ENCODE measurements around the gene TNNC1. TPM values are rescaled to one million over a fixed set of nuclear protein-coding genes. Genes with fewer than 3 reads are reported as not detected.

Gene TNNC1
- total RNA-seq, 1 experiment from 2014 or later, result 5.6 TPM

- no peaks in the 10 kb centered on the region for H3K36me3 Mint-ChIP-seq
- H3K4me1 Mint-ChIP-seq, result peaks cover 4% of the 10 kb centered on the region; the same call in 1 of the 2 replicates
- H3K4me3 Mint-ChIP-seq, result no peak overlapping the region
Measured at GRCh38 chr3:52429031-52429430, 24.8 kb downstream of the TNNC1 start.

More at GRCh38 chr3:52429031-52429430, 24.8 kb downstream of the TNNC1 start:
- DNase-seq (ENCODE audit: low spot score), result no peak
- Mint-ChIP-seq H3K27me3 (ENCODE audit: low read depth) (no peaks in the 10 kb centered on the region), H3K9me3 (no peaks in the 10 kb centered on the region), H3K27ac (no peak overlapping the region)
- no peak for ATAC-seq
- ChIA-PET POLR2A (no interaction called here), CTCF (interaction anchor here (1.4 to 2.6 kb wide), 2 partner anchors 16 to 18 kb away, joined by 5 to 19 read pairs; partner anchors contain the start of gene SEMA3G)
- TF ChIP-seq ETV6 (CRISPR knock-in tag; IDR thresholded peaks at IDR 0.05) (no peak), ZNF532 (CRISPR knock-in tag; IDR thresholded peaks at IDR 0.05; ENCODE audit: borderline replicate concordance) (no peak), NR1H2 (CRISPR knock-in tag; IDR thresholded peaks at IDR 0.05) (no peak), NFYB (CRISPR knock-in tag; conservative IDR thresholded peaks at IDR 0.05; ENCODE audit: low read depth) (no peak), EMX1 (CRISPR knock-in tag; IDR thresholded peaks at IDR 0.05) (no peak), MXD4 (CRISPR knock-in tag; IDR thresholded peaks at IDR 0.05; ENCODE audit: borderline replicate concordance) (no peak), ESRRA (CRISPR knock-in tag; IDR thresholded peaks at IDR 0.05; ENCODE audit: borderline replicate concordance) (no peak), RELA (CRISPR knock-in tag; IDR thresholded peaks at IDR 0.05; ENCODE audit: borderline replicate concordance) (no peak)
- TF ChIP-seq, protein P1, sequence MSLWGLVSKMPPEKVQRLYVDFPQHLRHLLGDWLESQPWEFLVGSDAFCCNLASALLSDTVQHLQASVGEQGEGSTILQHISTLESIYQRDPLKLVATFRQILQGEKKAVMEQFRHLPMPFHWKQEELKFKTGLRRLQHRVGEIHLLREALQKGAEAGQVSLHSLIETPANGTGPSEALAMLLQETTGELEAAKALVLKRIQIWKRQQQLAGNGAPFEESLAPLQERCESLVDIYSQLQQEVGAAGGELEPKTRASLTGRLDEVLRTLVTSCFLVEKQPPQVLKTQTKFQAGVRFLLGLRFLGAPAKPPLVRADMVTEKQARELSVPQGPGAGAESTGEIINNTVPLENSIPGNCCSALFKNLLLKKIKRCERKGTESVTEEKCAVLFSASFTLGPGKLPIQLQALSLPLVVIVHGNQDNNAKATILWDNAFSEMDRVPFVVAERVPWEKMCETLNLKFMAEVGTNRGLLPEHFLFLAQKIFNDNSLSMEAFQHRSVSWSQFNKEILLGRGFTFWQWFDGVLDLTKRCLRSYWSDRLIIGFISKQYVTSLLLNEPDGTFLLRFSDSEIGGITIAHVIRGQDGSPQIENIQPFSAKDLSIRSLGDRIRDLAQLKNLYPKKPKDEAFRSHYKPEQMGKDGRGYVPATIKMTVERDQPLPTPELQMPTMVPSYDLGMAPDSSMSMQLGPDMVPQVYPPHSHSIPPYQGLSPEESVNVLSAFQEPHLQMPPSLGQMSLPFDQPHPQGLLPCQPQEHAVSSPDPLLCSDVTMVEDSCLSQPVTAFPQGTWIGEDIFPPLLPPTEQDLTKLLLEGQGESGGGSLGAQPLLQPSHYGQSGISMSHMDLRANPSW (CRISPR knock-in tag; conservative IDR thresholded peaks at IDR 0.05; ENCODE audit: low read depth), result no peak
- TF ChIP-seq, protein P2, sequence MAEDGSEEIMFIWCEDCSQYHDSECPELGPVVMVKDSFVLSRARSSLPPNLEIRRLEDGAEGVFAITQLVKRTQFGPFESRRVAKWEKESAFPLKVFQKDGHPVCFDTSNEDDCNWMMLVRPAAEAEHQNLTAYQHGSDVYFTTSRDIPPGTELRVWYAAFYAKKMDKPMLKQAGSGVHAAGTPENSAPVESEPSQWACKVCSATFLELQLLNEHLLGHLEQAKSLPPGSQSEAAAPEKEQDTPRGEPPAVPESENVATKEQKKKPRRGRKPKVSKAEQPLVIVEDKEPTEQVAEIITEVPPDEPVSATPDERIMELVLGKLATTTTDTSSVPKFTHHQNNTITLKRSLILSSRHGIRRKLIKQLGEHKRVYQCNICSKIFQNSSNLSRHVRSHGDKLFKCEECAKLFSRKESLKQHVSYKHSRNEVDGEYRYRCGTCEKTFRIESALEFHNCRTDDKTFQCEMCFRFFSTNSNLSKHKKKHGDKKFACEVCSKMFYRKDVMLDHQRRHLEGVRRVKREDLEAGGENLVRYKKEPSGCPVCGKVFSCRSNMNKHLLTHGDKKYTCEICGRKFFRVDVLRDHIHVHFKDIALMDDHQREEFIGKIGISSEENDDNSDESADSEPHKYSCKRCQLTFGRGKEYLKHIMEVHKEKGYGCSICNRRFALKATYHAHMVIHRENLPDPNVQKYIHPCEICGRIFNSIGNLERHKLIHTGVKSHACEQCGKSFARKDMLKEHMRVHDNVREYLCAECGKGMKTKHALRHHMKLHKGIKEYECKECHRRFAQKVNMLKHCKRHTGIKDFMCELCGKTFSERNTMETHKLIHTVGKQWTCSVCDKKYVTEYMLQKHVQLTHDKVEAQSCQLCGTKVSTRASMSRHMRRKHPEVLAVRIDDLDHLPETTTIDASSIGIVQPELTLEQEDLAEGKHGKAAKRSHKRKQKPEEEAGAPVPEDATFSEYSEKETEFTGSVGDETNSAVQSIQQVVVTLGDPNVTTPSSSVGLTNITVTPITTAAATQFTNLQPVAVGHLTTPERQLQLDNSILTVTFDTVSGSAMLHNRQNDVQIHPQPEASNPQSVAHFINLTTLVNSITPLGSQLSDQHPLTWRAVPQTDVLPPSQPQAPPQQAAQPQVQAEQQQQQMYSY (CRISPR knock-in tag; IDR thresholded peaks at IDR 0.05), result no peak

Measured in WTC11 (cell line).